ENCODE data around the gene RNU6-7. TPM values are rescaled to one million over a fixed set of nuclear protein-coding genes. Genes with fewer than 3 reads are reported as not detected.

RNU6-7 gene
- total RNA-seq, 1 donor, result not detected

- Histone ChIP-seq H3K27ac (ENCODE audit: low read depth, low read length) (no peak overlapping the region), H2AFZ (ENCODE audit: low read length) (no peak overlapping the region), H3K27me3 (ENCODE audit: insufficient read depth, low read length) (no peaks in the 10 kb centered on the region), H3K36me3 (ENCODE audit: insufficient read depth, low read length) (no peaks in the 10 kb centered on the region), H3K9me3 (ENCODE audit: low read depth, low read length) (no peaks in the 10 kb centered on the region), H3K4me2 (ENCODE audit: insufficient read depth, low read length) (no peak overlapping the region), H3K79me2 (ENCODE audit: insufficient read depth, low read length) (no peaks in the 10 kb centered on the region), H3K4me3 (ENCODE audit: insufficient read depth, low read length) (no peak overlapping the region), H3K4me1 (ENCODE audit: insufficient read depth, low read length) (no peaks in the 10 kb centered on the region), H4K20me1 (ENCODE audit: insufficient read depth, low read length) (no peaks in the 10 kb centered on the region)
- no peak for TF ChIP-seq CTCF (IDR thresholded peaks at IDR 0.05; ENCODE audit: extremely low read depth, low read depth, low read length)
- DNase-seq (ENCODE audit: insufficient read length, low spot score, missing footprints), result no peak
These were observed 15.6 kb upstream of the RNU6-7 start for GRCh38 chr14:32186248-32186647.

GRCh38 chr14:32189811-32190210, 12.0 kb upstream of the RNU6-7 start:
- Histone ChIP-seq H3K4me1 (ENCODE audit: insufficient read depth, low read length) (no peaks in the 10 kb centered on the region), H3K9me3 (ENCODE audit: low read depth, low read length) (no peaks in the 10 kb centered on the region), H3K4me3 (ENCODE audit: insufficient read depth, low read length) (no peak overlapping the region), H3K27ac (ENCODE audit: low read depth, low read length) (no peak overlapping the region), H3K79me2 (ENCODE audit: insufficient read depth, low read length) (no peaks in the 10 kb centered on the region), H3K27me3 (ENCODE audit: insufficient read depth, low read length) (peaks cover 4% of the 10 kb centered on the region), H4K20me1 (ENCODE audit: insufficient read depth, low read length) (no peaks in the 10 kb centered on the region), H3K4me2 (ENCODE audit: insufficient read depth, low read length) (no peak overlapping the region), H2AFZ (ENCODE audit: low read length) (no peak overlapping the region), H3K36me3 (ENCODE audit: insufficient read depth, low read length) (no peaks in the 10 kb centered on the region)
- no peak for TF ChIP-seq CTCF (IDR thresholded peaks at IDR 0.05; ENCODE audit: extremely low read depth, low read depth, low read length)
- no peak for DNase-seq (ENCODE audit: insufficient read length, low spot score, missing footprints)

GRCh38 chr14:32190673-32191072, 11.2 kb upstream of the RNU6-7 start:
- H3K27me3 ChIP-seq (ENCODE audit: insufficient read depth, low read length), result peaks cover 5% of the 10 kb centered on the region
- no peak overlapping the region for H3K4me3 ChIP-seq (ENCODE audit: insufficient read depth, low read length)
- no peaks in the 10 kb centered on the region for H3K4me1 ChIP-seq (ENCODE audit: insufficient read depth, low read length)
- TF ChIP-seq CTCF (IDR thresholded peaks at IDR 0.05; ENCODE audit: extremely low read depth, low read depth, low read length), result no peak
- no peaks in the 10 kb centered on the region for H3K79me2 ChIP-seq (ENCODE audit: insufficient read depth, low read length)
- no peaks in the 10 kb centered on the region for H3K36me3 ChIP-seq (ENCODE audit: insufficient read depth, low read length)
- no peak for DNase-seq (ENCODE audit: insufficient read length, low spot score, missing footprints)
- H4K20me1 ChIP-seq (ENCODE audit: insufficient read depth, low read length), result no peaks in the 10 kb centered on the region
- H3K27ac ChIP-seq (ENCODE audit: low read depth, low read length), result no peak overlapping the region
- H3K9me3 ChIP-seq (ENCODE audit: low read depth, low read length), result no peaks in the 10 kb centered on the region
- H3K4me2 ChIP-seq (ENCODE audit: insufficient read depth, low read length), result no peak overlapping the region
- H2AFZ ChIP-seq (ENCODE audit: low read length), result no peak overlapping the region

GRCh38 chr14:32192712-32193373, 9.0 kb upstream of the RNU6-7 start:
- Histone ChIP-seq H3K36me3 (ENCODE audit: insufficient read depth, low read length) (no peaks in the 10 kb centered on the region), H3K27me3 (ENCODE audit: insufficient read depth, low read length) (peaks cover 8% of the 10 kb centered on the region), H3K9me3 (ENCODE audit: low read depth, low read length) (no peaks in the 10 kb centered on the region), H2AFZ (ENCODE audit: low read length) (no peak overlapping the region), H3K79me2 (ENCODE audit: insufficient read depth, low read length) (no peaks in the 10 kb centered on the region), H3K4me3 (ENCODE audit: insufficient read depth, low read length) (no peak overlapping the region), H4K20me1 (ENCODE audit: insufficient read depth, low read length) (no peaks in the 10 kb centered on the region), H3K4me2 (ENCODE audit: insufficient read depth, low read length) (no peak overlapping the region), H3K4me1 (ENCODE audit: insufficient read depth, low read length) (no peaks in the 10 kb centered on the region), H3K27ac (ENCODE audit: low read depth, low read length) (no peak overlapping the region)
- DNase-seq (ENCODE audit: insufficient read length, low spot score, missing footprints), result no peak
- TF ChIP-seq CTCF (IDR thresholded peaks at IDR 0.05; ENCODE audit: extremely low read depth, low read depth, low read length), result no peak
